Mammary epithelial cell (primary cell): ENCODE measurements around the gene ACOT2.

ENCODE experiments used
- CTCF ChIP-seq, 2 donors: IDR thresholded peaks in 1 of 2; conservative IDR thresholded peaks in 1 of 2; 2 replicates each; pipeline ENCODE4 v1.5.1; 2011 to 2012; ENCODE audit warnings: inconsistent platforms in 2 of 2, low read length in 2 of 2, mild to moderate bottlenecking in 2 of 2, control low read depth in 1 of 2, low read depth in 1 of 2; ENCODE audit not compliant: insufficient read depth in 1 of 2; ENCODE audit errors: extremely low read depth in 1 of 2
- EZH2 ChIP-seq: IDR thresholded peaks from 2 replicates; pipeline ENCODE4 v1.6.1; 2012; ENCODE audit warnings: low read length, inconsistent platforms, borderline replicate concordance

GRCh38 chr14:73553845-73554244 lies 15.2 kb upstream of the ACOT2 start:
- TF ChIP-seq CTCF (conservative IDR thresholded peaks at IDR 0.05 in 1 of 2, IDR thresholded peaks at IDR 0.05 in 1 of 2; ENCODE audit: extremely low read depth in 1 of 2, insufficient read depth in 1 of 2, low read depth in 1 of 2, low read length in 2 of 2): no peak
- TF ChIP-seq EZH2: no peak
